GM12878 (cell line): ENCODE results near the gene RGS11. TPM values are rescaled to one million over a fixed set of nuclear protein-coding genes. Genes with fewer than 3 reads are reported as not detected.

Experiments used
- ATAC-seq: fragments of 200-7000 bp; cut with Tn5 transposase; 3 replicates; pipeline ENCODE4 v1.9.1; 2020; ENCODE audit warnings: mild to moderate bottlenecking, moderate library complexity
- BruUV-seq: library from RNA; stranded (reverse); fragments of 400-500 nt; replicated peaks from 2 replicates; lab custom pipeline; 2021; lab: Mats Ljungman, UMichigan
- CTCF ChIA-PET: fragments of 300-600 bp; sonication (Branson Sonifier 250); formaldehyde crosslinking; extraction: SDS; loops from one replicate; lab custom pipeline; 2021; ENCODE audit warnings: inconsistent platforms; lab: Yijun Ruan, JAX
- POLR2A ChIA-PET: fragments of 350-600 bp; formaldehyde crosslinking; extraction: SDS; loops from one replicate; lab custom pipeline; 2021; ENCODE audit warnings: inconsistent platforms; lab: Charles Lee
- RAD21 ChIA-PET: fragments of 300-600 bp; sonication (Branson Sonifier 250); formaldehyde crosslinking; loops from one replicate; lab custom pipeline; 2023; ENCODE audit warnings: antibody characterized with exemption; ENCODE audit not compliant: unreplicated experiment; lab: Charles Lee
- SMC1A ChIA-PET: fragments of 300-600 bp; sonication (Branson Sonifier 250); formaldehyde crosslinking; loops from one replicate; lab custom pipeline; 2023; ENCODE audit not compliant: unreplicated experiment, uncharacterized antibody; lab: Charles Lee
- DNase-seq: peaks from one replicate; pipeline ENCODE4 v3.0.0-alpha.2; 2011; ENCODE audit warnings: low read depth, low spot score
- FAIRE-seq: peaks from 3 replicates; lab custom pipeline; 2011; peaks lifted over from hg19 to GRCh38; lab: Jason Lieb, UNC
- H2AFZ ChIP-seq: 2 replicates; pipeline ENCODE4 v1.6.0; 2011; ENCODE audit warnings: low read depth, low read length, control low read depth; ENCODE audit not compliant: control insufficient read depth
- H3K27ac ChIP-seq: 2 replicates; pipeline ENCODE4 v1.5.1; 2011; ENCODE audit warnings: control low read depth; ENCODE audit not compliant: control insufficient read depth, insufficient read depth
- H3K27me3 ChIP-seq, 2 experiments: replicated peaks in 1 of 2; 2 replicates each; pipeline versions ENCODE4 v1.6.0 to v1.6.1; 2011; ENCODE audit warnings: low read length in 1 of 2; ENCODE audit not compliant: control insufficient read depth in 2 of 2, insufficient read depth in 2 of 2
- H3K36me3 ChIP-seq, 2 experiments: 2 replicates each; pipeline ENCODE4 v1.5.1; 2011; ENCODE audit warnings: low read length in 1 of 2; ENCODE audit not compliant: control insufficient read depth in 2 of 2, insufficient read depth in 2 of 2
- H3K4me1 ChIP-seq: 2 replicates; pipeline ENCODE4 v1.6.1; 2011; ENCODE audit warnings: mild to moderate bottlenecking, low read length, moderate library complexity, mixed read lengths; ENCODE audit not compliant: control insufficient read depth, insufficient read depth
- H3K4me2 ChIP-seq: 2 replicates; pipeline ENCODE4 v1.6.0; 2011; ENCODE audit warnings: control low read depth; ENCODE audit not compliant: control insufficient read depth, insufficient read depth
- H3K4me3 ChIP-seq: fragments of 200-600 bp; sonication (generic); 2 replicates; pipeline ENCODE4 v1.5.1; 2016
- H3K79me2 ChIP-seq: 2 replicates; pipeline ENCODE4 v1.6.0; 2011; ENCODE audit warnings: low read length; ENCODE audit not compliant: control insufficient read depth, insufficient read depth
- H3K9ac ChIP-seq: 2 replicates; pipeline ENCODE4 v1.8.0; 2011; ENCODE audit warnings: low read length, control low read depth, mixed read lengths; ENCODE audit not compliant: control insufficient read depth, insufficient read depth
- H3K9me3 ChIP-seq: replicated peaks from 3 replicates; pipeline ENCODE4 v1.5.1; 2011; ENCODE audit warnings: mild to moderate bottlenecking, low read length; ENCODE audit not compliant: control insufficient read depth, insufficient read depth
- H4K20me1 ChIP-seq: 2 replicates; pipeline ENCODE4 v1.6.0; 2011; ENCODE audit not compliant: control insufficient read depth, insufficient read depth
- CHD4 ChIP-seq: fragments of 200-600 bp; sonication (generic); IDR thresholded peaks from 2 replicates; pipeline ENCODE4 v1.6.1; 2016; ENCODE audit warnings: mild to moderate bottlenecking
- GABPA ChIP-seq: IDR thresholded peaks from 2 replicates; pipeline ENCODE4 v1.6.1; 2014; ENCODE audit warnings: antibody characterized with exemption, low read depth, mild to moderate bottlenecking, inconsistent platforms
- KAT2A ChIP-seq: conservative IDR thresholded peaks from 2 replicates; pipeline ENCODE4 v1.6.1; 2011; ENCODE audit warnings: low read depth, low read length; ENCODE audit not compliant: control insufficient read depth
- MXI1 ChIP-seq: fragments of 150-350 bp; IDR thresholded peaks from 2 replicates; pipeline ENCODE4 v1.6.1; 2011; ENCODE audit warnings: low read depth, mild to moderate bottlenecking, inconsistent platforms, low read length, improper control_type of control experiment
- NR2C2 ChIP-seq: IDR thresholded peaks from 2 replicates; pipeline ENCODE4 v1.6.1; 2011; ENCODE audit warnings: borderline replicate concordance, low read depth; ENCODE audit not compliant: control insufficient read depth, insufficient read length
- PAX8 ChIP-seq: fragments of 450-650 bp; IDR thresholded peaks from 2 replicates; pipeline ENCODE4 v1.6.1; 2017; ENCODE audit warnings: mild to moderate bottlenecking, moderate library complexity
- POLR2AphosphoS2 ChIP-seq: IDR thresholded peaks from 2 replicates; pipeline ENCODE4 v1.6.1; 2011; ENCODE audit warnings: low read depth, mild to moderate bottlenecking, low read length, improper control_type of control experiment, moderate library complexity
- POU2F2 ChIP-seq: IDR thresholded peaks from 3 replicates; pipeline ENCODE4 v1.6.1; 2011; ENCODE audit warnings: low read depth, mild to moderate bottlenecking, low read length, borderline replicate concordance
- RBBP5 ChIP-seq: fragments of 200-600 bp; sonication (generic); conservative IDR thresholded peaks from 2 replicates; pipeline ENCODE4 v1.6.1; 2016
- SMAD5 ChIP-seq: IDR thresholded peaks from 2 replicates; pipeline ENCODE4 v1.6.1; 2016; ENCODE audit warnings: antibody characterized with exemption, low read depth
- TCF12 ChIP-seq: IDR thresholded peaks from 2 replicates; pipeline ENCODE4 v1.6.1; 2011; ENCODE audit warnings: low read depth, mild to moderate bottlenecking, low read length
- TCF7 ChIP-seq: IDR thresholded peaks from 2 replicates; pipeline ENCODE4 v1.6.1; 2014; ENCODE audit warnings: antibody characterized with exemption, borderline replicate concordance
- whole genome bisulfite sequencing: methylation state at CpG from one replicate; pipeline ENCODE4 v1.1.6; 2016; ENCODE audit warnings: low lambda C conversion rate; ENCODE audit not compliant: insufficient replicate concordance, insufficient coverage; ENCODE audit errors: missing lambda C conversion rate; 5-methylcytosine and 5-hydroxymethylcytosine counted together
- in situ Hi-C: fragments of 300-500 bp; cut with MboI; formaldehyde crosslinking; loops from 9 replicates; pipeline ENCODE4 v1.14.3; 2018; ENCODE audit warnings: mixed read lengths
- intact Hi-C: fragments of 100-400 bp; cut with micrococcal nuclease; formaldehyde crosslinking; loops from one replicate; pipeline ENCODE4 v1.14.2; 2022; ENCODE audit not compliant: unreplicated experiment
- polyA plus RNA-seq, 11 experiments: library from polyadenylated mRNA; depleted of rRNA in 4 of 11; unstranded in 6 of 11; stranded (reverse) in 5 of 11; fragments of >200 nt; fragmentation: Nextera tagmentation in 4 of 11; fragmentation: Illumina TruSeq in 1 of 11; extraction: Ambion mirVana in 4 of 11; extraction: Trizol in 1 of 11; gene quantifications; 1 replicate in 1 of 11; 2 replicates in 10 of 11; pipeline versions ENCODE4 v1.2.1 to v1.2.3, GENCODE V29; 2011 to 2016; ENCODE audit warnings: inconsistent platforms in 2 of 11, missing spikeins in 2 of 11, low read depth in 1 of 11
- total RNA-seq, 4 experiments: library from RNA; depleted of rRNA in 3 of 4; stranded (reverse); fragments of >200 nt in 3 of 4; fragmentation: Illumina TruSeq in 1 of 4; extraction: Trizol in 1 of 4; gene quantifications; 2 replicates each; pipeline versions ENCODE4 v1.2.1 to v1.2.3, GENCODE V29; 2013 to 2021
- TF ChIP-seq, protein P1 (sequence below): IDR thresholded peaks from 2 replicates; pipeline ENCODE4 v1.6.1; 2012; ENCODE audit warnings: low read depth, low read length, improper control_type of control experiment

The RGS11 gene
- total and polyA plus RNA-seq, 10 of the 15 experiments (the other 5 are each of a cell fraction or from before 2014, with no cell fraction given), result 0.04 TPM; not detected in 9

- TF ChIP-seq POU2F2 (no peak), TCF7 (no peak), POLR2AphosphoS2 (no peak), TCF12 (no peak), PAX8 (no peak), GABPA (no peak), MXI1 (no peak), KAT2A (no peak)
These were observed 26.3 kb downstream of the RGS11 start (continued) for GRCh38 chr16:249431-249830.

- BruUV-seq, result no TSS peak
- no peaks in the 10 kb centered on the region for H3K36me3 ChIP-seq
- TF ChIP-seq RBBP5 (no peak), CHD4 (no peak), NR2C2 (no peak), SMAD5 (no peak)
- TF ChIP-seq, protein P1, sequence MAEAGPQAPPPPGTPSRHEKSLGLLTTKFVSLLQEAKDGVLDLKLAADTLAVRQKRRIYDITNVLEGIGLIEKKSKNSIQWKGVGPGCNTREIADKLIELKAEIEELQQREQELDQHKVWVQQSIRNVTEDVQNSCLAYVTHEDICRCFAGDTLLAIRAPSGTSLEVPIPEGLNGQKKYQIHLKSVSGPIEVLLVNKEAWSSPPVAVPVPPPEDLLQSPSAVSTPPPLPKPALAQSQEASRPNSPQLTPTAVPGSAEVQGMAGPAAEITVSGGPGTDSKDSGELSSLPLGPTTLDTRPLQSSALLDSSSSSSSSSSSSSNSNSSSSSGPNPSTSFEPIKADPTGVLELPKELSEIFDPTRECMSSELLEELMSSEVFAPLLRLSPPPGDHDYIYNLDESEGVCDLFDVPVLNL, result no peak
- TF ChIP-seq, all 136 proteins: peak for 0
- no peak overlapping the region for H3K9ac ChIP-seq
- H3K4me1 ChIP-seq, result peaks cover 6% of the 10 kb centered on the region
- no peak for DNase-seq
- 97% methylated on average over 12 of the region's 12 CpGs for WGBS
- H3K4me3 ChIP-seq, result no peak overlapping the region
- POLR2A ChIA-PET, result no interaction called here
- in situ Hi-C loops (no loop called here), intact Hi-C loops (no loop called here)
- no peak overlapping the region for H3K27ac ChIP-seq
- no peak for FAIRE-seq
- RAD21 ChIA-PET, result no interaction called here
- no peak overlapping the region for H2AFZ ChIP-seq
- no peaks in the 10 kb centered on the region for H3K27me3 ChIP-seq
- H3K4me2 ChIP-seq, result no peak overlapping the region
- no peaks in the 10 kb centered on the region for H4K20me1 ChIP-seq
- no peaks in the 10 kb centered on the region; the same call in 1 of the 2 replicates for H3K79me2 ChIP-seq
- SMC1A ChIA-PET, result no interaction called here
- H3K9me3 ChIP-seq, result no peaks in the 10 kb centered on the region
- ATAC-seq, result no peak
- CTCF ChIA-PET, result no interaction called here
These were observed 28.7 kb downstream of the RGS11 start for GRCh38 chr16:247027-247426.
